CD4-positive, CD25-positive, alpha-beta regulatory T cell (primary cell): ENCODE measurements around the gene PARP2. TPM values are rescaled to one million over a fixed set of nuclear protein-coding genes. Genes with fewer than 3 reads are reported as not detected.
"Not testable (repeated sequence)": the region's sequence is repeated elsewhere in the genome, so short reads cannot be mapped to it uniquely, and the experiment has no call there.

Experiments
- ATAC-seq, 2 donors: fragments of 150-1000 bp; cut with Tn5 transposase; one replicate each; pipeline ENCODE4 v1.10.0; 2021; ENCODE audit warnings: low read depth in 2 of 2, moderate number of reproducible peaks in 2 of 2, moderate library complexity in 1 of 2
- DNase-seq, 3 donors: peaks; one replicate each; pipeline versions ENCODE4 v3.0.0 to v3.0.0-alpha.2; 2012 to 2022; ENCODE audit warnings: mixed read lengths in 1 of 3
- H3K27ac ChIP-seq: one replicate; pipeline ENCODE4 v1.7.0; 2013; ENCODE audit warnings: mild to moderate bottlenecking, low read length; ENCODE audit not compliant: insufficient read depth, poor library complexity, severe bottlenecking
- H3K27me3 ChIP-seq: one replicate; pipeline ENCODE4 v1.7.0; 2013; ENCODE audit warnings: low read length; ENCODE audit not compliant: control insufficient read depth, insufficient read depth
- H3K36me3 ChIP-seq: one replicate; pipeline ENCODE4 v1.7.0; 2013; ENCODE audit warnings: mild to moderate bottlenecking, low read length, moderate library complexity; ENCODE audit not compliant: control insufficient read depth, insufficient read depth
- H3K4me1 ChIP-seq: 2 replicates; pipeline ENCODE4 v1.7.0; 2013; ENCODE audit warnings: mild to moderate bottlenecking, low read length; ENCODE audit not compliant: insufficient read depth, control insufficient read depth, poor library complexity, severe bottlenecking
- H3K4me3 ChIP-seq: one replicate; pipeline ENCODE4 v1.7.0; 2013; ENCODE audit warnings: low read depth, mild to moderate bottlenecking, low read length, moderate library complexity
- H3K9me3 ChIP-seq, 2 experiments: 1 replicate in 1 of 2; 2 replicates in 1 of 2; pipeline ENCODE4 v1.7.0; 2013; ENCODE audit warnings: low read length in 2 of 2, mild to moderate bottlenecking in 1 of 2, moderate library complexity in 1 of 2; ENCODE audit not compliant: control insufficient read depth in 2 of 2
- H3K27ac Mint-ChIP-seq, 3 donors: one replicate each; pipeline ENCODE4 v1.8.0; 2020 to 2022; ENCODE audit warnings: mild to moderate bottlenecking in 3 of 3, mixed read lengths in 3 of 3, moderate library complexity in 2 of 3
- H3K27me3 Mint-ChIP-seq: one replicate; pipeline ENCODE4 v1.8.0; 2022; ENCODE audit warnings: mild to moderate bottlenecking, mixed read lengths
- H3K36me3 Mint-ChIP-seq: one replicate; pipeline ENCODE4 v1.8.0; 2020; ENCODE audit warnings: mixed read lengths
- H3K4me1 Mint-ChIP-seq, 4 donors: one replicate each; pipeline ENCODE4 v1.8.0; 2020 to 2022; ENCODE audit warnings: mixed read lengths in 4 of 4, mild to moderate bottlenecking in 1 of 4
- H3K4me3 Mint-ChIP-seq, 4 donors: one replicate each; pipeline ENCODE4 v1.8.0; 2020 to 2022; ENCODE audit warnings: mild to moderate bottlenecking in 4 of 4, mixed read lengths in 4 of 4, moderate library complexity in 3 of 4
- H3K9me3 Mint-ChIP-seq, 7 donors: one replicate each; pipeline ENCODE4 v1.8.0; 2020 to 2022; ENCODE audit warnings: mixed read lengths in 7 of 7, mild to moderate bottlenecking in 3 of 7, moderate library complexity in 2 of 7
- polyA plus RNA-seq, 4 donors: library from polyadenylated mRNA; unstranded; fragments of 300-500 nt; fragmentation: Illumina TruSeq; gene quantifications; one replicate each; pipeline ENCODE4 v1.2.3, GENCODE V29; 2021
- total RNA-seq: library from RNA; stranded (reverse); gene quantifications from one replicate; pipeline ENCODE4 v1.2.3, GENCODE V29; 2022

PARP2 gene
- total and polyA plus RNA-seq, 5 donors from 2014 or later, result 5.2 to 18.5 (median 9.5) TPM

- peaks cover 3% of the 10 kb centered on the region for H3K27me3 ChIP-seq
- Mint-ChIP-seq H3K27me3 (no peaks in the 10 kb centered on the region), H3K4me1 (peaks cover 15 to 38% (median 25%) of the 10 kb centered on the region in 4 donors), H3K9me3 (no peaks in the 10 kb centered on the region), H3K27ac (peak overlapping the region; percentile 50 to 99 (median 95)), H3K4me3 (peak overlapping the region; percentile 91 to 100 (median 96)), H3K36me3 (no peaks in the 10 kb centered on the region)
- ATAC-seq (peak in 1 of 2 donors; percentile 14), DNase-seq (no peak)
- peak overlapping the region; percentile 94 for H3K4me3 ChIP-seq
- no peaks in the 10 kb centered on the region for H3K36me3 ChIP-seq
- no peaks in the 10 kb centered on the region for H3K9me3 ChIP-seq
- H3K27ac ChIP-seq, result peak overlapping the region; percentile 75
- H3K4me1 ChIP-seq, result peaks cover 15% of the 10 kb centered on the region
These were observed 10.0 kb upstream of the PARP2 start for GRCh38 chr14:20333494-20333841.

- Histone ChIP-seq H3K9me3 (no peaks in the 10 kb centered on the region), H3K36me3 (no peaks in the 10 kb centered on the region), H3K27ac (peak overlapping the region; percentile 75), H3K4me3 (no peak overlapping the region), H3K27me3 (peaks cover 4% of the 10 kb centered on the region), H3K4me1 (peaks cover 15% of the 10 kb centered on the region)
- Mint-ChIP-seq H3K27ac (peak overlapping the region in 1 of 3 donors; percentile 99), H3K9me3 (no peaks in the 10 kb centered on the region), H3K4me3 (peak overlapping the region in 2 of 4 donors; percentile 15 to 100), H3K36me3 (no peaks in the 10 kb centered on the region), H3K4me1 (peaks cover 14 to 36% (median 24%) of the 10 kb centered on the region in 4 donors), H3K27me3 (no peaks in the 10 kb centered on the region)
- ATAC-seq (no peak), DNase-seq (no peak)
These were observed 9.4 kb upstream of the PARP2 start for GRCh38 chr14:20334017-20334416.

GRCh38 chr14:20341032-20341431 is 2.4 kb upstream of the PARP2 start:
- not testable (repeated sequence) for H3K9me3 Mint-ChIP-seq
- peaks cover 17% of the 10 kb centered on the region for H3K4me1 ChIP-seq

GRCh38 chr14:20341646-20342045 is 1.8 kb upstream of the PARP2 start:
- H3K9me3 ChIP-seq, result no peaks in the 10 kb centered on the region
- H3K4me3 Mint-ChIP-seq, result peak overlapping the region in 3 of 4 donors; percentile 52 to 100 (median 99)
- peaks cover 13% of the 10 kb centered on the region for H3K36me3 Mint-ChIP-seq
- DNase-seq (no peak), ATAC-seq (no peak)
- peaks cover 12% of the 10 kb centered on the region for H3K27me3 Mint-ChIP-seq
- peaks cover 4% of the 10 kb centered on the region for H3K27me3 ChIP-seq
- peak overlapping the region; percentile 91 for H3K4me3 ChIP-seq
- peaks cover under 1% of the 10 kb centered on the region for H3K36me3 ChIP-seq
- H3K9me3 Mint-ChIP-seq, result no peaks in the 10 kb centered on the region
- peak overlapping the region; percentile 95 for H3K27ac ChIP-seq
- H3K27ac Mint-ChIP-seq, result no peak overlapping the region
- peaks cover 0 to 29% (median 22%) of the 10 kb centered on the region in 4 donors for H3K4me1 Mint-ChIP-seq
- peaks cover 17% of the 10 kb centered on the region for H3K4me1 ChIP-seq

More at GRCh38 chr14:20341032-20341431, 2.4 kb upstream of the PARP2 start:
- Mint-ChIP-seq H3K4me3 (peak overlapping the region in 3 of 4 donors; percentile 52 to 100 (median 57)), H3K4me1 (peaks cover 0 to 29% (median 20%) of the 10 kb centered on the region in 4 donors), H3K36me3 (peaks cover 11% of the 10 kb centered on the region), H3K27me3 (peaks cover 12% of the 10 kb centered on the region)
- H3K9me3 ChIP-seq, DNase-seq, H3K27ac ChIP-seq, H3K27ac Mint-ChIP-seq, H3K36me3 ChIP-seq, ATAC-seq, H3K4me3 ChIP-seq, H3K27me3 ChIP-seq: not testable (repeated sequence)

- peaks cover 0 to 29% (median 22%) of the 10 kb centered on the region in 4 donors for H3K4me1 Mint-ChIP-seq
- no peak for ATAC-seq
These were observed 406 bp downstream of the PARP2 start for GRCh38 chr14:20343862-20344220.

GRCh38 chr14:20345366-20345765 is 1.9 kb downstream of the PARP2 start:
- peaks cover 12% of the 10 kb centered on the region for H3K27me3 Mint-ChIP-seq
- Histone ChIP-seq H3K27me3 (no peaks in the 10 kb centered on the region), H3K27ac (no peak overlapping the region), H3K4me3 (no peak overlapping the region), H3K36me3 (peaks cover 12% of the 10 kb centered on the region), H3K9me3 (no peaks in the 10 kb centered on the region), H3K4me1 (peaks cover 17% of the 10 kb centered on the region)
- ATAC-seq (no peak), DNase-seq (no peak)
- peak overlapping the region in 2 of 4 donors; percentile 65 to 97 for H3K4me3 Mint-ChIP-seq
- H3K4me1 Mint-ChIP-seq, result peaks cover 2 to 29% (median 22%) of the 10 kb centered on the region in 4 donors
- no peaks in the 10 kb centered on the region for H3K9me3 Mint-ChIP-seq
- H3K36me3 Mint-ChIP-seq, result peaks cover 28% of the 10 kb centered on the region
- H3K27ac Mint-ChIP-seq, result peak overlapping the region; percentile 32 to 89 (median 43)

More at GRCh38 chr14:20343862-20344220, 406 bp downstream of the PARP2 start:
- Histone ChIP-seq H3K9me3 (no peaks in the 10 kb centered on the region), H3K27ac (peak overlapping the region; percentile 95), H3K4me3 (peak overlapping the region; percentile 93), H3K36me3 (peaks cover 10% of the 10 kb centered on the region), H3K4me1 (peaks cover 17% of the 10 kb centered on the region), H3K27me3 (no peaks in the 10 kb centered on the region)
- peaks cover 20% of the 10 kb centered on the region for H3K36me3 Mint-ChIP-seq
- H3K4me3 Mint-ChIP-seq, result peak overlapping the region; percentile 97 to 100 (median 98)
- H3K27ac Mint-ChIP-seq, result peak overlapping the region; percentile 98 to 100 (median 99)
- no peaks in the 10 kb centered on the region for H3K9me3 Mint-ChIP-seq
- DNase-seq, result no peak
- H3K27me3 Mint-ChIP-seq, result peaks cover 12% of the 10 kb centered on the region

GRCh38 chr14:20346713-20347112 is 3.3 kb downstream of the PARP2 start:
- DNase-seq (no peak), ATAC-seq (no peak)
- Histone ChIP-seq H3K9me3 (no peaks in the 10 kb centered on the region), H3K27ac (no peak overlapping the region), H3K36me3 (peaks cover 16% of the 10 kb centered on the region), H3K4me3 (no peak overlapping the region), H3K27me3 (no peaks in the 10 kb centered on the region), H3K4me1 (peaks cover 17% of the 10 kb centered on the region)
- Mint-ChIP-seq H3K27ac (no peak overlapping the region), H3K36me3 (peaks cover 33% of the 10 kb centered on the region), H3K9me3 (no peaks in the 10 kb centered on the region), H3K4me1 (peaks cover 6 to 29% (median 22%) of the 10 kb centered on the region in 4 donors), H3K4me3 (peak overlapping the region in 1 of 4 donors; percentile 46), H3K27me3 (peaks cover 12% of the 10 kb centered on the region)

- peaks cover 6 to 29% (median 20%) of the 10 kb centered on the region in 4 donors for H3K4me1 Mint-ChIP-seq
- H3K27ac ChIP-seq, result no peak overlapping the region
- H3K9me3 Mint-ChIP-seq, result no peaks in the 10 kb centered on the region
- peak overlapping the region in 1 of 4 donors; percentile 73 for H3K4me3 Mint-ChIP-seq
- H3K27ac Mint-ChIP-seq, result no peak overlapping the region
- H3K4me3 ChIP-seq, result no peak overlapping the region
- H3K36me3 ChIP-seq, result peaks cover 25% of the 10 kb centered on the region
- peaks cover 36% of the 10 kb centered on the region for H3K36me3 Mint-ChIP-seq
- no peak for ATAC-seq
- peaks cover 11% of the 10 kb centered on the region for H3K4me1 ChIP-seq
- H3K27me3 Mint-ChIP-seq, result peaks cover 7% of the 10 kb centered on the region
- no peak for DNase-seq
- no peaks in the 10 kb centered on the region for H3K27me3 ChIP-seq
- H3K9me3 ChIP-seq, result no peaks in the 10 kb centered on the region
These were observed 4.3 kb downstream of the PARP2 start for GRCh38 chr14:20347747-20348146.
